ENCODE results near the gene GORASP1.
A peak's percentile ranks its signal among the peaks of the same experiment; 100 is the strongest.

GORASP1 gene

DNA sequence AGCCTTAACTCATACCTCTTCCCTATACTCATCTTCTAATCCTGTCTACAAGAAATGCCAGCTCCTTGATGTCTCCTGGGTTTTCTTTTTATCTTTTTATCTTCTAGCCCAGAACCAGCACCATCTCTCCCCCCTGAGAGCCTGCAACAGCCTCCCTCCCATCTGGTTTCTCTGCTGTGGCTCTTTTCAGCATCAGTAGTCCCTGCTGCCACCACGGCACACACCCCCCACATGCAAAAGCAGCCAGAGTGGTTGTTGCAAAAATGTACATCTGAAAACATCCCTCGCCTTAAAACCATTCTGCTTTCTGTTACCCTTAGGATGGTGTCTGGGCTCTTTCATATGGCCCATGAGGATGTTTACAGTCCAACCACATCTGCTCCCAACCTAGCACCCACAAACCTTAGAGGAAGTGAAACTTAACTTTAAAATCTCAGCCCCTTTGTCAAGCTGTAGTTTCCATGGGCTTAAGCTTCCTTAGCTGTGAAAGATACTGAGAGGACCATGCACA lies 828 bp upstream of the GORASP1 start:
- Mint-ChIP-seq H3K27me3 (peaks cover 6% of the 10 kb centered on the region), H3K9me3 (no peaks in the 10 kb centered on the region), H3K4me3 (peak overlapping the region; percentile 91), H3K27ac (peak overlapping the region; percentile 91), H3K4me1 (ENCODE audit: low read depth) (peaks cover 58% of the 10 kb centered on the region), H3K36me3 (ENCODE audit: low read depth) (peaks cover 41% of the 10 kb centered on the region)
- intact Hi-C loops (cut with micrococcal nuclease): loop anchor here (2.0 kb wide), 2 partner anchors 43 to 69 kb away; no protein-coding TSS in a partner anchor

DNA sequence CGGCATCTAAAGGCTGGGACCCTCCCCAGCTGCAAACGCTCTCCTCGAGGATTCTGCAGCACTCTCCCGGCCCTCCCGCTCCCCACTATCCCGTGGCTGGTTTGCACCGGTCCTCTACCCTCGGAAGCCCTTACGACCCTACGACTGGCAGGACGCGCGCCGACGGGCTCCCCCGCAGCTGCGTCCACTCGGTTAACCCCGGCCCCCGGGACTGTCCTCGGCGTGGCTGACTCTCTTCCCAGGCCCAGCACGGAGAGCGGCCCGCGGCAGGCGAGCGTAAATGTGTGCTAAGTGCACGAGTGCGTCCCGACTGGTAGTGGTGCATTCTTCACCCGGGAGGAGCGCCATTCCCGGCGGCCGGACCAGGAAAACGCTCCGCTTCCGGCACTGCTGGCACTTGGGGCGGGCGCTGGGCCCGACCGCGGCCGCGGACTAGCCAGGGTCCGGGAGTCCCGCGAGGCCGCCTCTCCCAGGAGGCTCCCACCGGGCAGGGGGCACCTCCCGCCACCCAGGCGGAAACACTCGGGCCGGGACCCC lies 508 bp downstream of the GORASP1 start:
- peaks cover 4% of the 10 kb centered on the region for H3K27me3 Mint-ChIP-seq
- peak overlapping the region; percentile 91 for H3K27ac Mint-ChIP-seq
- peaks cover 69% of the 10 kb centered on the region for H3K4me1 Mint-ChIP-seq (ENCODE audit: low read depth)
- H3K36me3 Mint-ChIP-seq (ENCODE audit: low read depth): peaks cover 53% of the 10 kb centered on the region
- intact Hi-C loops (cut with micrococcal nuclease): no loop called here
- H3K4me3 Mint-ChIP-seq: peak overlapping the region; percentile 91
- no peaks in the 10 kb centered on the region for H3K9me3 Mint-ChIP-seq

DNA sequence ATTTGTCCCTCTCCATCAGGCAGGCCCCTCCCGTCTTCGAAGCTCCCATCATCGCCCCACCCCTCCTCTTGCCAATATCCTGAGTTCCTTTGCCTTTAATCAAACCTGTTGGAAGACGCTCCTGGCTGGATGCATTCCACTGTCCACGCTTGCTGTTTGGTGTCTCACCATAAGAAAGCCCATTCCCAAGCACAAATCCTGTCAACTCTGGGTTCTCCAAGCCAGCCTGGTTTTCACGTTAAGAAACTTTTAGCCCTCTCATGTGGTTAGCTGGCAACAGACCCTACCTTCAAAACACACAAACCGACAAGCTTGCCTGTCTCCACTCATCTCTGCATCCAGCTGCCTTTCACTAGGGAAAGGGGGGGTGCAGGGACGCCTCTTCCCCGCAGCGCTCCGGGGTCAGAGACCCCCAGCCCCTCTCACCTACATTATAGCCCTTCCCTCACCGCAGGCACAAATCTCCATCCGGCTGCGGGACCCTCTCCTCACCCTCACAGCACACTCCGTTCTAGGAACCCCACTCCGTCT lies 1.1 kb downstream of the GORASP1 start:
- Mint-ChIP-seq H3K4me3 (peak overlapping the region; percentile 91), H3K36me3 (ENCODE audit: low read depth) (peaks cover 53% of the 10 kb centered on the region), H3K27me3 (peaks cover 4% of the 10 kb centered on the region), H3K4me1 (ENCODE audit: low read depth) (peaks cover 72% of the 10 kb centered on the region), H3K27ac (peak overlapping the region; percentile 91), H3K9me3 (no peaks in the 10 kb centered on the region)
- intact Hi-C loops (cut with micrococcal nuclease): no loop called here

DNA sequence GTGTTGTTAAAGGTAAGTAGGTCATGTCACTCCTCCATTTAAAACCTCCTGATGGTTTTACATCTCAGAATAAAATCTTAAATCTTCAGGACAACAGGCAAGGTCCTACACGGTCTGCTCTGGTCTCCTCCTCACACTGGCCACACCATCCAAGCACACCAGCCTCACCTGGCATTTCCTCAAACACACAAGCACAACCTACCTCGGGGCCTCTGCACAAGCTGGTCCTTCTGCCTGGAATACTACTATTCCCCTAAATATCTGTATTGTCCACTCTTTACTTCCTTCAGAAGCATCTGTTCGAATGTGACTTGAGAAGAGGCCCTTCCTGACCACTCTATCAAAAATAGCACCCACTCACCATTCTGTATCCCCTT lies 1.8 kb downstream of the GORASP1 start:
- H3K27me3 Mint-ChIP-seq: peaks cover 4% of the 10 kb centered on the region
- H3K4me3 Mint-ChIP-seq: peak overlapping the region; percentile 91
- peaks cover 76% of the 10 kb centered on the region for H3K4me1 Mint-ChIP-seq (ENCODE audit: low read depth)
- H3K36me3 Mint-ChIP-seq (ENCODE audit: low read depth): peaks cover 59% of the 10 kb centered on the region
- intact Hi-C loops (cut with micrococcal nuclease): no loop called here
- H3K9me3 Mint-ChIP-seq: no peaks in the 10 kb centered on the region
- H3K27ac Mint-ChIP-seq: peak overlapping the region; percentile 91

DNA sequence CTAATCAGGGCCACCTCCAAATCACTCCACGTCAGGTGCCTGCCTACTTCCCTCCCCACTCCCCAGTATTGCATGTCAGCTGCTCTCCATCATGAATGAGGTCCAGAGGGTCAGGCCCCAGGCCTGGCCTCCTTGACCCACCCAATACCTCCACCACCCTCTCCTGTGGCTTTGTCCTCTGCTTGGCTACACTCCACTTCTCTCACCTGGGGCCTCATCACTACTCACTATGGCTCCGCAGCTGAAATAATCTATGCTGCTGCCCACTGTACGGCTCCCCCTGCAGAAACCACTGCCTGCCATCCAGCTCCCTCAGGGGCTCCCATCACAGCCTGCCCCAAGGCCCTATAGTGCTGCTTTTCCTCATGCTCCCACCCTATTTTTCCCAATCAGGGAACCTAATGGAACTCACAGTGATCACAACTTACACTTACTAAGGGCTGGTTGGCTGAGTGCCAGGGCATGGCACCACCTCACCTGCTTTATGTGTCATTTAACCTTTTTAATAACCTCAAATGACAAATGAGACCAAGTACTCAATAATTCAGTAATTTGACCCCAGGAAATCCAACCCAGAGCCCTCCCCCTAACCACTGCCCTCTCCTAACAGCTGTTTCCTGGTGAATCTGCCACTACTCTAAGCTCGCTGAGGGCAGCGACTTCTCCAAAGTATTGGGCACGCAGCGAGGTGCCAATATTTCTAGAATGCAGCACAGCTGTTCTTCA lies 2.3 kb downstream of the GORASP1 start:
- intact Hi-C loops (cut with micrococcal nuclease): no loop called here
- Mint-ChIP-seq H3K4me1 (ENCODE audit: low read depth) (peaks cover 76% of the 10 kb centered on the region), H3K36me3 (ENCODE audit: low read depth) (peaks cover 65% of the 10 kb centered on the region), H3K27me3 (peaks cover 3% of the 10 kb centered on the region), H3K27ac (no peak overlapping the region), H3K9me3 (no peaks in the 10 kb centered on the region), H3K4me3 (no peak overlapping the region)

DNA sequence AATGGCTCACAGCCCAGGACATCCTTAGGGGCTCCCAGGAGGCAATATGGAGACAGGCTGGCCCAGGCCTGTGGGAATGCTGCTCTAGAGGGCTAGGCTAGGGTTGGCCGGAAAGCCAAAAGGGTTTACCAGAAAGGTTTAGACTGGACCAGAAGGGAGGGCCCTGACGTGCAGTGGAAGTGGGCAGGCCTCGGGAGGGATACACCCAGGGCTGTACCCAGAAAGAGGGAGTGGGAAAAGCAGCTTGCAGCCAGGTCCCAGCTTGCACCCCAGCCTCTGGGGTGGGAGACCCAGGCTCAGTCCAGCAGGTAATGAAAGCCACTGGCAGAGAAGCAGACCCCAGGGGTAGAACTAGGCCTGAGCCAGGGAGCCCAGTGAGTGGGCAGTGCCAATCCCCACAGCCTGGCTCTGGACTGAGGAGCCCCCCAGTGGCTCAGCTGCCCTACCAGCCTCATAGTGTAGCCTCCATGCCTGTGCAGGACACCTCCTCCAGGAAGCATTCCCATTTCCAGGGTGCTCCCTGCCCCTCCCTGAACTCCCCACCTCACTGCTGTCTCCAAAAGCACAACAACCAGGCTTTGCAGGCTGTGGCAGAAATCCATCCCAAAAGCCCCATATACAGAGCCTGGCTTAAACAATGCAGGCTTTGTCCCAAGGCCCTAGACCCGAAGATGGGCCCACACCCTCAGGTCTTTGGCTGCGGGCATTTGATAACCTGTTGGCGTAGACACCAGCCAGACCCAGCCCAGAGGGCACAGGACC lies 3.5 kb downstream of the GORASP1 start:
- Mint-ChIP-seq H3K36me3 (ENCODE audit: low read depth) (peaks cover 76% of the 10 kb centered on the region), H3K4me1 (ENCODE audit: low read depth) (peaks cover 69% of the 10 kb centered on the region), H3K9me3 (no peaks in the 10 kb centered on the region), H3K27ac (no peak overlapping the region), H3K27me3 (no peaks in the 10 kb centered on the region), H3K4me3 (no peak overlapping the region)
- intact Hi-C loops (cut with micrococcal nuclease): no loop called here

DNA sequence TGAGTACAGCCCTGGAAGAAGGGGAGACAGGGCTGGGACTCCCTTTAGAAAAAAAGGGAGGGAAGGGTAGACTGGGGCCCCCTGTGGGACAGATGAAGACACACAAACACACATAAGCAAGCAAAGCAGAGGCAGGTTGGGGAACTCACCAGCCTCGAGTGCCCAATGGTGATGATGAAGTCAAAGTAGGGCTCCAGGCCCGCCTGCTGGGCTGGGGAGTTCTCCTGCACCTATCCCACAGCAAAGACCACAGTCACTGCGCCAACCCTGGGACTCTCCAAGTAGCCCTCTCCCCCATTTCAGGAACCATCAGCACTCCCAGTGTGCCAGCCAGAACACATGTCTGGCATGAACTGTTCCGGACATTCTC lies 4.1 kb downstream of the GORASP1 start:
- H3K9me3 Mint-ChIP-seq: no peaks in the 10 kb centered on the region
- no peak overlapping the region for H3K27ac Mint-ChIP-seq
- no peak overlapping the region for H3K4me3 Mint-ChIP-seq
- peaks cover 63% of the 10 kb centered on the region for H3K4me1 Mint-ChIP-seq (ENCODE audit: low read depth)
- no peaks in the 10 kb centered on the region for H3K27me3 Mint-ChIP-seq
- H3K36me3 Mint-ChIP-seq (ENCODE audit: low read depth): peaks cover 82% of the 10 kb centered on the region
- intact Hi-C loops (cut with micrococcal nuclease): no loop called here

DNA sequence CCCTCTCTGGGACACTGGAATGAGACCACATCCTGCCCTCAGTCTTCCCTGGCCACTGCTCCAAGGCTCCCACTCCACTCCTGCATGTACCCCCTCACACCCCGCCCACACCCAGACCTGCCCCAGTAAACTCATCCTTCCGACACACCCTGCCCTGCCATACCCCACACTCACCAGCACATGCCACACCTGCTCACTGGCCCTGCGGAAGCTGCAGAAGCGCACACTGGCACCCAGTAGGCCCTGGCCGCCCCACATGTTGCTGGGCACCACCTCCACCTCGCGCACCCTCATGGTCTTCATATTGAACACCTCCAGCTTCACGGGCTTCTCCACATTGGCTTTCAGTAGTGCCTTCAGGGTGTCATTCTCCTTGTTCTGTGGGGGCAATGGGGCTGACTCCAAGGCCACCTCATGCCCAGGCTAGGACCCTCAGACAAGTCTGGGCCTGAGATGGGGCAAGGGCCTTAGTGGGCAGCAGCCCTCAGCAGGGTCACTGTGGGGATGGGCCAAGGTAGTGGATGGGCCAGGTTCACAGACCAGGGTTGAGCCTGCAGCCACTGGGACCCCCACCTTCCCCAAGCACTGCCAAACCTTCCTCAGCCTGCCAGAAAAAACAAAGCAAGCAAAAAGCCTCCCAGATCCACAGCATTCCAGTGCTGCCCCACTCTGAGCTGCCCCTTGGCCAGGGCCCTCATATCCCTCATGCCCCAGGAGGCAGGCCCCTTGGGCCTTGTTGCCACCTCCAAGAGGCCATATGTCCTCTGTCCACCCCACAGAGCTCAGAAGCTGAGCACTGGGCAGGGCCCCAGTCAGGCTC lies 4.7 kb downstream of the GORASP1 start:
- H3K27me3 Mint-ChIP-seq: no peaks in the 10 kb centered on the region
- no peak overlapping the region for H3K4me3 Mint-ChIP-seq
- peaks cover 82% of the 10 kb centered on the region for H3K36me3 Mint-ChIP-seq (ENCODE audit: low read depth)

DNA sequence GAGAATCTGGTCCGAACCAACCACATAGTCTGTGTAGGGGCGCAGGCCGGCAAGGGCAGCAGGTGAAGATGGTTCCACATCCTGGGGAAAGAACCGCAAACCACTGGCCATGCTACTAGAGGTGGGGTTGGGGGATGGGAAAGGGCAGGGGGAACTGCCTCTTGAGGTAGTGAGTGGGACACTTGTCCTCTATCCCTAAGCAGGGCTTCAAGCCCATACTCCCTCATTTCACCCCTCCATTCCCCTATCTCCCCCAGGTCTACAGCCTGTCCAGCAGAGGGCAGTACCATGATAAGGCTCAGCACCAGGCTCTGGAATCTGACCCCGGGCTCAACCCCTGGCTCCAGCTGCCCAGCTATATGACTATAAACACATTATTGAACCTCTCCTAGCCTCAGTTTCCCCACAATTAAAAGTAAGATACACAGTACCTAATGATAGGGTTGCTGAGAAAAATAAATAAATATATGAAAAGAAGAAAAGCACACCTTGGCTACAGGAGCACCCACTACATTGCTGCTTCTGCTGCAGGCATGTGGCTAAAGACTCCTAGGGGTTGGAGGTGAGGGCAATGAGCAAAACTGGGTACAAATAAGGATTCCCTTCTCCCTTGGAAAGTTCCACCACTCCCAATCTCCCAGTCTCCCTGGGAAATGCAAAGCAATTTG lies 6.3 kb downstream of the GORASP1 start:
- peaks cover 47% of the 10 kb centered on the region for H3K4me1 Mint-ChIP-seq (ENCODE audit: low read depth)
- H3K27ac Mint-ChIP-seq: no peak overlapping the region
- peaks cover 85% of the 10 kb centered on the region for H3K36me3 Mint-ChIP-seq (ENCODE audit: low read depth)
- no peaks in the 10 kb centered on the region for H3K27me3 Mint-ChIP-seq
- intact Hi-C loops (cut with micrococcal nuclease): loop anchor here (2.0 kb wide), 1 partner anchor 192 kb away; no protein-coding TSS in a partner anchor
- H3K9me3 Mint-ChIP-seq: no peaks in the 10 kb centered on the region
- no peak overlapping the region for H3K4me3 Mint-ChIP-seq

More for the DNA sequence above, 4.7 kb downstream of the GORASP1 start:
- Mint-ChIP-seq H3K9me3 (no peaks in the 10 kb centered on the region), H3K27ac (no peak overlapping the region), H3K4me1 (ENCODE audit: low read depth) (peaks cover 57% of the 10 kb centered on the region)
- intact Hi-C loops (cut with micrococcal nuclease): no loop called here

DNA sequence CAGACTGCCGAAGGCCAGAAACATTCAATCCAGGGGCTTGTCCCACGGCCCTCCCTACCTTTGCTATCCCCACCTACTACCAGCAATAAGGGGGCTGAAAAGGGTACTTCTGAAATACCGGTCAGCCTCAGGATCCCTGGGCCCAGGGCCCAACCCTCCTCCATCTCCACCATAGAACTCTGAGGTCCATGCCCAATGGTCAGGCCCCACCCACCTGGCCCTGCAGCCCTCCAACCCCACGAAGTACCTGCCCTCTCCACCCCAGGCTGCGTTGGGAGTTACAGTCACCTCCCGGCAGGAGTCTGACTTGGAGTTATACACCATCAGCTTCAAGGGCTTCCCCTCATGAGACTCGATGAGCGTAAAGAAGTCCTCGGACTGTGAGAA lies 6.9 kb downstream of the GORASP1 start:
- intact Hi-C loops (cut with micrococcal nuclease): loop anchor here (2.0 kb wide), 1 partner anchor 192 kb away; no protein-coding TSS in a partner anchor
- Mint-ChIP-seq H3K4me1 (ENCODE audit: low read depth) (peaks cover 40% of the 10 kb centered on the region), H3K36me3 (ENCODE audit: low read depth) (peaks cover 85% of the 10 kb centered on the region), H3K27ac (no peak overlapping the region), H3K4me3 (no peak overlapping the region), H3K9me3 (no peaks in the 10 kb centered on the region), H3K27me3 (no peaks in the 10 kb centered on the region)

DNA sequence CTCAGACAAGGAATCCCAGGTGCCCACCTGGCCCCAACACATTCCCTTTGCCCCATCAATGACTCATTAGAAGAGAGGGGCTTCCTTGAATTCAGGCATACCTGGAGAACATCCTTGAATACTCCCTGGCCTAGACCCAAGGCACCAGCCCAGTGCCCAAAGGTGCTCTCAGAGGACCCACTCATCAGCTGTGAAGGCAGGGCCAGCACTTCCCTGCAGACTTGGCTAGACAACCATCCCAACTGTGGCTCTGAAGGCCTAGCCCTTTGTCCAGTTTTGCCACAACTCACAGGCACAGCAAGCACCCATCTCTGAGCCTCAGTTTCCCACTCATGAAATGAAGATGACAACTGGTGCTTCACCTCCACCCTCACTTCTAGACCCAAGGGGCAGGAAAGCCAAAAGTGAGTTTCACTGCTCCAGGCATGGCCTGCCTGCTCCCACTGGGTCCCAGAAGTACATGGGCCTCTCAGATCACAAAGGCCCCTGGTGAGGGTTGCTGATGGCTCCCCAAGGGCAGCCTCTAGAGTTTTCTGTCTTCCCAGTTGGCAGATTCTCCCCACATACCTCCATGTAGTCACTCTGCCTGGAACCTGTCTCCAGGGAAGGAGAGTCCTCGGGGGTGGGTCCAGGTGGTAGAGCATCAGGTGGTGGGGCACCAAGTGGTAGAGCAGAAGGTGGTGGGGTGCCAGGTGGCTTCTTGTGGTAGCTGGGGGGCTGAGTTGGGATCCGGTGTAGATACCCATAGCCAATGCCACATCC lies 7.5 kb downstream of the GORASP1 start:
- Mint-ChIP-seq H3K4me1 (ENCODE audit: low read depth) (peaks cover 34% of the 10 kb centered on the region), H3K27me3 (no peaks in the 10 kb centered on the region), H3K36me3 (ENCODE audit: low read depth) (peaks cover 85% of the 10 kb centered on the region), H3K9me3 (no peaks in the 10 kb centered on the region), H3K27ac (no peak overlapping the region), H3K4me3 (no peak overlapping the region)
- intact Hi-C loops (cut with micrococcal nuclease): loop anchor here (2.0 kb wide), 1 partner anchor 193 kb away; no protein-coding TSS in a partner anchor

DNA sequence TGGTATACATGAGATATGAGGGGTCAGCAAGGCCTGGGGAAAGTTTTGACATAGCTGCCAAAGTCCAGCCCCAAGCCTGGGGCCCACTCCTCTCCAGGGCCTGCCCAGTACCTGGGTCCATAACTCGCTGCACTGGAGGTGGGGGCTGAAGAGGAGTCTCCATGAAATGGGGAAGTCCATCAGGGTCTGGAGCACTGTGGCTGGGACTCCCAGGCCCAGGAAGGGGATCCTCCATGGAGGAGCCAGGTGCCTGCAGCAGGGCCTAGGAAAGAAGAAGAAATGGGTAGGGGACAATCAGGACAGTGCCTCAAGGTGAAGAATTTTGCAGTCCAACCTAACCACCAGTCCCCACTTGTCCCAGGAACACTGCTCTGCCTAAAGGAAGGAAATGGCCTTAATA lies 8.2 kb downstream of the GORASP1 start:
- Mint-ChIP-seq H3K4me3 (no peak overlapping the region), H3K9me3 (no peaks in the 10 kb centered on the region), H3K27me3 (no peaks in the 10 kb centered on the region), H3K36me3 (ENCODE audit: low read depth) (peaks cover 89% of the 10 kb centered on the region), H3K4me1 (ENCODE audit: low read depth) (peaks cover 28% of the 10 kb centered on the region), H3K27ac (no peak overlapping the region)
- intact Hi-C loops (cut with micrococcal nuclease): no loop called here
